Smooth muscle cell (in vitro differentiated cells): ENCODE results near the gene SPOP. TPM values are rescaled to one million over a fixed set of nuclear protein-coding genes. Genes with fewer than 3 reads are reported as not detected.
A peak's percentile ranks its signal among the peaks of the same experiment; 100 is the strongest.

Experiments used
- DNase-seq: peaks from one replicate; lab custom pipeline; 2025; ENCODE audit not compliant: unreplicated experiment; lab: John Stamatoyannopoulos, UW
- H2AFZ ChIP-seq: fragments of 200-600 bp; sonication (generic); 2 replicates; pipeline ENCODE4 v1.6.0; 2016; ENCODE audit warnings: antibody characterized with exemption, low read depth, mild to moderate bottlenecking
- H3F3A ChIP-seq: fragments of 200-600 bp; sonication (generic); 2 replicates; pipeline ENCODE4 v1.6.0; 2017; ENCODE audit warnings: antibody characterized with exemption, low read depth
- H3K27ac ChIP-seq: fragments of 200-600 bp; sonication (generic); 2 replicates; pipeline ENCODE4 v1.5.1; 2016; ENCODE audit warnings: low read depth, mild to moderate bottlenecking
- H3K27me3 ChIP-seq: fragments of 200-600 bp; sonication (generic); 2 replicates; pipeline ENCODE4 v1.6.1; 2016; ENCODE audit warnings: low read depth, mild to moderate bottlenecking
- H3K36me3 ChIP-seq: fragments of 200-600 bp; sonication (generic); 2 replicates; pipeline ENCODE4 v1.5.1; 2016; ENCODE audit warnings: low read depth
- H3K4me1 ChIP-seq: fragments of 200-600 bp; sonication (generic); 2 replicates; pipeline ENCODE4 v1.5.1; 2016; ENCODE audit warnings: low read depth
- H3K4me2 ChIP-seq: fragments of 200-600 bp; sonication (generic); 2 replicates; pipeline ENCODE4 v1.6.0; 2016; ENCODE audit warnings: mild to moderate bottlenecking
- H3K4me3 ChIP-seq: fragments of 200-600 bp; sonication (generic); 2 replicates; pipeline ENCODE4 v1.5.1; 2016; ENCODE audit warnings: mild to moderate bottlenecking
- H3K79me2 ChIP-seq: fragments of 200-600 bp; sonication (generic); 2 replicates; pipeline ENCODE4 v1.6.0; 2016; ENCODE audit warnings: low read depth, mild to moderate bottlenecking
- H3K9ac ChIP-seq: fragments of 200-600 bp; sonication (generic); 2 replicates; pipeline ENCODE4 v1.6.0; 2016; ENCODE audit warnings: low read depth
- H3K9me3 ChIP-seq: fragments of 200-600 bp; sonication (generic); replicated peaks from 2 replicates; pipeline ENCODE4 v1.5.1; 2016; ENCODE audit warnings: low read depth
- H4K20me1 ChIP-seq: fragments of 200-600 bp; sonication (generic); 2 replicates; pipeline ENCODE4 v1.6.0; 2016; ENCODE audit warnings: low read depth
- CTCF ChIP-seq: fragments of 200-600 bp; sonication (generic); IDR thresholded peaks from 2 replicates; pipeline ENCODE4 v1.5.1; 2017; ENCODE audit warnings: borderline replicate concordance, mild to moderate bottlenecking, antibody characterized with exemption; ENCODE audit not compliant: insufficient read depth, poor library complexity, severe bottlenecking
- WGBS: methylation state at CpG from one replicate; pipeline ENCODE4 v1.1.7; 2016; ENCODE audit warnings: low lambda C conversion rate; 5-methylcytosine and 5-hydroxymethylcytosine counted together
- polyA plus RNA-seq: library from polyadenylated mRNA; unstranded; fragments of >200 nt; fragmentation: Nextera tagmentation; extraction: Ambion mirVana; gene quantifications from 2 replicates; pipeline ENCODE4 v1.2.1, GENCODE V29; 2016
- total RNA-seq: library from RNA; depleted of rRNA; stranded (reverse); fragments of >200 nt; gene quantifications from 2 replicates; pipeline ENCODE4 v1.2.3, GENCODE V29; 2014

Gene SPOP
- total and polyA plus RNA-seq, 2 experiments from 2014 or later = 55.0 to 69.8 TPM

GRCh38 chr17:49715717-49716279 is 37.9 kb upstream of the SPOP start:
- Histone ChIP-seq H3K9me3 (no peaks in the 10 kb centered on the region), H3K9ac (no peak overlapping the region), H3K27me3 (no peaks in the 10 kb centered on the region), H2AFZ (no peak overlapping the region), H3K4me2 (no peak overlapping the region), H3K79me2 (no peaks in the 10 kb centered on the region), H3F3A (no peaks in the 10 kb centered on the region), H3K4me1 (no peaks in the 10 kb centered on the region), H4K20me1 (no peaks in the 10 kb centered on the region), H3K4me3 (no peak overlapping the region), H3K27ac (no peak overlapping the region), H3K36me3 (no peaks in the 10 kb centered on the region)
- no peak for DNase-seq
- TF ChIP-seq CTCF = no peak
- WGBS = 92% methylated on average over 9 of the region's 9 CpGs

GRCh38 chr17:49715216-49715615 is 37.3 kb upstream of the SPOP start:
- WGBS = 90% methylated on average over 4 of the region's 4 CpGs
- H3K4me3 ChIP-seq = no peak overlapping the region
- H2AFZ ChIP-seq = no peak overlapping the region
- H3K27me3 ChIP-seq = no peaks in the 10 kb centered on the region
- no peaks in the 10 kb centered on the region for H3K79me2 ChIP-seq
- no peaks in the 10 kb centered on the region for H3F3A ChIP-seq
- H3K36me3 ChIP-seq = no peaks in the 10 kb centered on the region
- no peak overlapping the region for H3K4me2 ChIP-seq
- no peak overlapping the region for H3K27ac ChIP-seq
- H3K9ac ChIP-seq = no peak overlapping the region
- no peaks in the 10 kb centered on the region for H3K4me1 ChIP-seq
- no peak for DNase-seq
- no peaks in the 10 kb centered on the region for H3K9me3 ChIP-seq
- no peak for TF ChIP-seq CTCF
- no peaks in the 10 kb centered on the region for H4K20me1 ChIP-seq

- Histone ChIP-seq H4K20me1 (no peaks in the 10 kb centered on the region), H3K9ac (no peak overlapping the region), H3K4me3 (peak overlapping the region; percentile 77), H3K36me3 (no peaks in the 10 kb centered on the region), H3K27me3 (no peaks in the 10 kb centered on the region), H2AFZ (peak overlapping the region; percentile 92), H3K4me2 (peak overlapping the region; percentile 88), H3K79me2 (peaks cover 13% of the 10 kb centered on the region), H3K27ac (no peak overlapping the region), H3F3A (peaks cover 3% of the 10 kb centered on the region), H3K9me3 (no peaks in the 10 kb centered on the region), H3K4me1 (peaks cover 6% of the 10 kb centered on the region)
- 73% methylated on average over 15 of the region's 15 CpGs for WGBS
- DNase-seq = no peak
- TF ChIP-seq CTCF = no peak
Measured at GRCh38 chr17:49708515-49709183, 30.8 kb upstream of the SPOP start.
